ENCODE results near the gene ZFP64.

The ZFP64 gene

GRCh38 chr20:52172392-52173047, 19.1 kb downstream of the ZFP64 start:
- H3K4me3 ChIP-seq (ENCODE audit: low read depth, low read length) = no peak overlapping the region
- TF ChIP-seq CTCF (IDR thresholded peaks at IDR 0.05; ENCODE audit: borderline replicate concordance, insufficient read depth, low read depth, low read length) = no peak

GRCh38 chr20:52171025-52171424, 20.6 kb downstream of the ZFP64 start:
- TF ChIP-seq CTCF (IDR thresholded peaks at IDR 0.05; ENCODE audit: borderline replicate concordance, insufficient read depth, low read depth, low read length) = no peak
- H3K4me3 ChIP-seq (ENCODE audit: low read depth, low read length) = no peak overlapping the region

GRCh38 chr20:52168116-52168515, 23.5 kb downstream of the ZFP64 start:
- no peak for TF ChIP-seq CTCF (IDR thresholded peaks at IDR 0.05; ENCODE audit: borderline replicate concordance, insufficient read depth, low read depth, low read length)
- H3K4me3 ChIP-seq (ENCODE audit: low read depth, low read length) = no peak overlapping the region

- H3K4me3 ChIP-seq (ENCODE audit: low read depth, low read length) = no peak overlapping the region
- TF ChIP-seq CTCF (IDR thresholded peaks at IDR 0.05; ENCODE audit: borderline replicate concordance, insufficient read depth, low read depth, low read length) = no peak
Measured at GRCh38 chr20:52167232-52167840, 24.2 kb downstream of the ZFP64 start.

GRCh38 chr20:52166150-52166549, 25.4 kb downstream of the ZFP64 start:
- no peak for TF ChIP-seq CTCF (IDR thresholded peaks at IDR 0.05; ENCODE audit: borderline replicate concordance, insufficient read depth, low read depth, low read length)
- H3K4me3 ChIP-seq (ENCODE audit: low read depth, low read length) = no peak overlapping the region

GRCh38 chr20:52160621-52161204, 30.9 kb downstream of the ZFP64 start:
- TF ChIP-seq CTCF (IDR thresholded peaks at IDR 0.05; ENCODE audit: borderline replicate concordance, insufficient read depth, low read depth, low read length) = no peak

More at GRCh38 chr20:52160621-52161204, 30.9 kb downstream of the ZFP64 start:
- no peak overlapping the region for H3K4me3 ChIP-seq (ENCODE audit: low read depth, low read length)

All from GM12875 (cell line).